GM12878 (cell line): ENCODE results near the gene CCHCR1. TPM values are rescaled to one million over a fixed set of nuclear protein-coding genes. Genes with fewer than 3 reads are reported as not detected.

Experiments used
- ATAC-seq: fragments of 200-7000 bp; cut with Tn5 transposase; 3 replicates; pipeline ENCODE4 v1.9.1; 2020; ENCODE audit warnings: mild to moderate bottlenecking, moderate library complexity
- BruUV-seq: library from RNA; stranded (reverse); fragments of 400-500 nt; replicated peaks from 2 replicates; lab custom pipeline; 2021; lab: Mats Ljungman, UMichigan
- CTCF ChIA-PET: fragments of 300-600 bp; sonication (Branson Sonifier 250); formaldehyde crosslinking; extraction: SDS; loops from one replicate; lab custom pipeline; 2021; ENCODE audit warnings: inconsistent platforms; lab: Yijun Ruan, JAX
- POLR2A ChIA-PET: fragments of 350-600 bp; formaldehyde crosslinking; extraction: SDS; loops from one replicate; lab custom pipeline; 2021; ENCODE audit warnings: inconsistent platforms; lab: Charles Lee
- RAD21 ChIA-PET: fragments of 300-600 bp; sonication (Branson Sonifier 250); formaldehyde crosslinking; loops from one replicate; lab custom pipeline; 2023; ENCODE audit warnings: antibody characterized with exemption; ENCODE audit not compliant: unreplicated experiment; lab: Charles Lee
- SMC1A ChIA-PET: fragments of 300-600 bp; sonication (Branson Sonifier 250); formaldehyde crosslinking; loops from one replicate; lab custom pipeline; 2023; ENCODE audit not compliant: unreplicated experiment, uncharacterized antibody; lab: Charles Lee
- DNase-seq: peaks from one replicate; pipeline ENCODE4 v3.0.0-alpha.2; 2011; ENCODE audit warnings: low read depth, low spot score
- FAIRE-seq: peaks from 3 replicates; lab custom pipeline; 2011; peaks lifted over from hg19 to GRCh38; lab: Jason Lieb, UNC
- H2AFZ ChIP-seq: 2 replicates; pipeline ENCODE4 v1.6.0; 2011; ENCODE audit warnings: low read depth, low read length, control low read depth; ENCODE audit not compliant: control insufficient read depth
- H3K27ac ChIP-seq: 2 replicates; pipeline ENCODE4 v1.5.1; 2011; ENCODE audit warnings: control low read depth; ENCODE audit not compliant: control insufficient read depth, insufficient read depth
- H3K27me3 ChIP-seq, 2 experiments: replicated peaks in 1 of 2; 2 replicates each; pipeline versions ENCODE4 v1.6.0 to v1.6.1; 2011; ENCODE audit warnings: low read length in 1 of 2; ENCODE audit not compliant: control insufficient read depth in 2 of 2, insufficient read depth in 2 of 2
- H3K36me3 ChIP-seq, 2 experiments: 2 replicates each; pipeline ENCODE4 v1.5.1; 2011; ENCODE audit warnings: low read length in 1 of 2; ENCODE audit not compliant: control insufficient read depth in 2 of 2, insufficient read depth in 2 of 2
- H3K4me1 ChIP-seq: 2 replicates; pipeline ENCODE4 v1.6.1; 2011; ENCODE audit warnings: mild to moderate bottlenecking, low read length, moderate library complexity, mixed read lengths; ENCODE audit not compliant: control insufficient read depth, insufficient read depth
- H3K4me2 ChIP-seq: 2 replicates; pipeline ENCODE4 v1.6.0; 2011; ENCODE audit warnings: control low read depth; ENCODE audit not compliant: control insufficient read depth, insufficient read depth
- H3K4me3 ChIP-seq: fragments of 200-600 bp; sonication (generic); 2 replicates; pipeline ENCODE4 v1.5.1; 2016
- H3K79me2 ChIP-seq: 2 replicates; pipeline ENCODE4 v1.6.0; 2011; ENCODE audit warnings: low read length; ENCODE audit not compliant: control insufficient read depth, insufficient read depth
- H3K9ac ChIP-seq: 2 replicates; pipeline ENCODE4 v1.8.0; 2011; ENCODE audit warnings: low read length, control low read depth, mixed read lengths; ENCODE audit not compliant: control insufficient read depth, insufficient read depth
- H3K9me3 ChIP-seq: replicated peaks from 3 replicates; pipeline ENCODE4 v1.5.1; 2011; ENCODE audit warnings: mild to moderate bottlenecking, low read length; ENCODE audit not compliant: control insufficient read depth, insufficient read depth
- H4K20me1 ChIP-seq: 2 replicates; pipeline ENCODE4 v1.6.0; 2011; ENCODE audit not compliant: control insufficient read depth, insufficient read depth
- FOXM1 ChIP-seq: IDR thresholded peaks from 2 replicates; pipeline ENCODE4 v1.6.1; 2012; ENCODE audit warnings: low read depth, mild to moderate bottlenecking, inconsistent platforms, low read length, moderate library complexity
- MYC ChIP-seq: IDR thresholded peaks from 2 replicates; pipeline ENCODE4 v1.6.1; 2011; ENCODE audit warnings: mild to moderate bottlenecking, low read length, moderate library complexity, inconsistent platforms; ENCODE audit not compliant: insufficient read depth, insufficient replicate concordance, insufficient read length, severe bottlenecking
- ZBED1 ChIP-seq: IDR thresholded peaks from 2 replicates; pipeline ENCODE4 v1.6.1; 2016; ENCODE audit warnings: borderline replicate concordance
- WGBS: methylation state at CpG from one replicate; pipeline ENCODE4 v1.1.6; 2016; ENCODE audit warnings: low lambda C conversion rate; ENCODE audit not compliant: insufficient replicate concordance, insufficient coverage; ENCODE audit errors: missing lambda C conversion rate; 5-methylcytosine and 5-hydroxymethylcytosine counted together
- in situ Hi-C: fragments of 300-500 bp; cut with MboI; formaldehyde crosslinking; loops from 9 replicates; pipeline ENCODE4 v1.14.3; 2018; ENCODE audit warnings: mixed read lengths
- intact Hi-C: fragments of 100-400 bp; cut with micrococcal nuclease; formaldehyde crosslinking; loops from one replicate; pipeline ENCODE4 v1.14.2; 2022; ENCODE audit not compliant: unreplicated experiment
- polyA plus RNA-seq, 11 experiments: library from polyadenylated mRNA; depleted of rRNA in 4 of 11; unstranded in 6 of 11; stranded (reverse) in 5 of 11; fragments of >200 nt; fragmentation: Nextera tagmentation in 4 of 11; fragmentation: Illumina TruSeq in 1 of 11; extraction: Ambion mirVana in 4 of 11; extraction: Trizol in 1 of 11; gene quantifications; 1 replicate in 1 of 11; 2 replicates in 10 of 11; pipeline versions ENCODE4 v1.2.1 to v1.2.3, GENCODE V29; 2011 to 2016; ENCODE audit warnings: inconsistent platforms in 2 of 11, missing spikeins in 2 of 11, low read depth in 1 of 11
- total RNA-seq, 4 experiments: library from RNA; depleted of rRNA in 3 of 4; stranded (reverse); fragments of >200 nt in 3 of 4; fragmentation: Illumina TruSeq in 1 of 4; extraction: Trizol in 1 of 4; gene quantifications; 2 replicates each; pipeline versions ENCODE4 v1.2.1 to v1.2.3, GENCODE V29; 2013 to 2021
- TF ChIP-seq, protein P1 (sequence below): IDR thresholded peaks from 2 replicates; pipeline ENCODE4 v1.6.1; 2011; ENCODE audit warnings: borderline replicate concordance, low read depth, mild to moderate bottlenecking, moderate library complexity, low read length; ENCODE audit not compliant: insufficient read depth, poor library complexity, severe bottlenecking

CCHCR1 gene
- total and polyA plus RNA-seq, 10 of the 15 experiments (the other 5 are each of a cell fraction or from before 2014, with no cell fraction given): 1.0 to 35.2 (median 24.7) TPM

DNA sequence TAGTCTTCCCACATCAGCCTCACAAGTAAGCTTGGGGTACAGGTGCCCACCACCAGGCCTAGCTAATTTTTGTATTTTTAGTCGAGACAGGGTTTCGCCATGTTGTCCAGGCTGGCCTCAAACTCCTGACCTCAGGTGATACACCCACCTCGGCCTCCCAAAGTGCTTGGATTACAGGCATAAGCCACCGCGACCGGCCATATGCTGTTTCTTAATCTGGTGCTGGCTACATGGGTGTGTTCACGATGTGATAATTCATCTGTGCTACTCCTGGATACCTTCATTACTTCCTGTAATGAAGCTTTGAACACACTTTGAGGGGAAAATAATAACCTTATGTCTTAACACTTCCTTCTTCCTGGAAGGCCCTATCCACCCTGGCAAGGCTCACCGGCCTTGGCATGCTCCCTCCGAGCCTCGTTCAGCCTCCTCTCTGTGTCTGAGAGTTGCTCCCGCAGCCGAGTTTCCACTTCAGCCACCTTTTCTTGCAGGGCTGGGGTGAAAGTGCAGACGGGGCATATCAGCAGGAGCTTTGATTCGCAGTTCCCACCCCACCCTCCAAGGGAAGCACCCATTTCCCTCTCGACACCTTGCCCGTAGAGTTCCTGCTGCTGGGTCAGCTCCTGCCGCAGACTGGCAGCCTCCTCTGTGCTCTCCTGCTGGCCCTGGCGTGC is 13.2 kb downstream of the CCHCR1 start:
- H3K79me2 ChIP-seq: no peaks in the 10 kb centered on the region
- BruUV-seq: no TSS peak
- peaks cover 4% of the 10 kb centered on the region; the same call in 1 of the 2 replicates for H3K4me1 ChIP-seq
- DNase-seq: no peak
- no peak for FAIRE-seq
- 93% methylated on average over 17 of the region's 18 CpGs for WGBS
- H4K20me1 ChIP-seq: no peaks in the 10 kb centered on the region
- no peaks in the 10 kb centered on the region for H3K9me3 ChIP-seq
- H3K27me3 ChIP-seq: no peaks in the 10 kb centered on the region
- in situ Hi-C loops (no loop called here), intact Hi-C loops (no loop called here)
- no peak overlapping the region for H3K9ac ChIP-seq
- no peak overlapping the region for H2AFZ ChIP-seq
- TF ChIP-seq ZBED1 (no peak), FOXM1 (no peak), MYC (no peak)
- TF ChIP-seq, protein P1, sequence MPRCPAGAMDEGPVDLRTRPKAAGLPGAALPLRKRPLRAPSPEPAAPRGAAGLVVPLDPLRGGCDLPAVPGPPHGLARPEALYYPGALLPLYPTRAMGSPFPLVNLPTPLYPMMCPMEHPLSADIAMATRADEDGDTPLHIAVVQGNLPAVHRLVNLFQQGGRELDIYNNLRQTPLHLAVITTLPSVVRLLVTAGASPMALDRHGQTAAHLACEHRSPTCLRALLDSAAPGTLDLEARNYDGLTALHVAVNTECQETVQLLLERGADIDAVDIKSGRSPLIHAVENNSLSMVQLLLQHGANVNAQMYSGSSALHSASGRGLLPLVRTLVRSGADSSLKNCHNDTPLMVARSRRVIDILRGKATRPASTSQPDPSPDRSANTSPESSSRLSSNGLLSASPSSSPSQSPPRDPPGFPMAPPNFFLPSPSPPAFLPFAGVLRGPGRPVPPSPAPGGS: no peak
- TF ChIP-seq, all 136 proteins: peak for 0
- ATAC-seq: no peak
- RAD21 ChIA-PET: no interaction called here
- Histone ChIP-seq H3K4me3 (no peak overlapping the region), H3K4me2 (no peak overlapping the region), H3K27ac (no peak overlapping the region), H3K36me3 (peaks cover 0 to 4% of the 10 kb centered on the region in 2 experiments; a peak in 1 of 4 replicates)
- SMC1A ChIA-PET: interaction anchor here (2.0 kb wide), 1 partner anchor 48 kb away, joined by 10 read pairs; no protein-coding TSS in a partner anchor
- POLR2A ChIA-PET: no interaction called here
- CTCF ChIA-PET: interaction anchor here (1.4 to 22.9 kb wide), 2 partner anchors 49 to 222 kb away, joined by 4 to 326 read pairs; no protein-coding TSS in a partner anchor
